ENCODE results near the gene TFEB.

The TFEB gene

GRCh38 chr6:41740366-41741162, 5.2 kb upstream of the TFEB start:
- in situ Hi-C loops (cut with MboI; ENCODE audit: low sequenced_read_pairs): no loop called here

GRCh38 chr6:41739041-41739440, 3.6 kb upstream of the TFEB start:
- in situ Hi-C loops (cut with MboI; ENCODE audit: low sequenced_read_pairs): no loop called here

GRCh38 chr6:41737591-41738130, 2.3 kb upstream of the TFEB start:
- in situ Hi-C loops (cut with MboI; ENCODE audit: low sequenced_read_pairs): no loop called here

GRCh38 chr6:41736800-41737555, 1.6 kb upstream of the TFEB start:
- in situ Hi-C loops (cut with MboI; ENCODE audit: low sequenced_read_pairs): no loop called here

- in situ Hi-C loops (cut with MboI; ENCODE audit: low sequenced_read_pairs): no loop called here
Measured at GRCh38 chr6:41736186-41736733, 852 bp upstream of the TFEB start.

- in situ Hi-C loops (cut with MboI; ENCODE audit: low sequenced_read_pairs): no loop called here
Measured at GRCh38 chr6:41734666-41735426, 562 bp downstream of the TFEB start.

GRCh38 chr6:41733707-41734665, 1.4 kb downstream of the TFEB start:
- in situ Hi-C loops (cut with MboI; ENCODE audit: low sequenced_read_pairs): no loop called here

GRCh38 chr6:41733360-41733706, 2.1 kb downstream of the TFEB start:
- in situ Hi-C loops (cut with MboI; ENCODE audit: low sequenced_read_pairs): no loop called here

- in situ Hi-C loops (cut with MboI; ENCODE audit: low sequenced_read_pairs): no loop called here
Measured at GRCh38 chr6:41732591-41733359, 2.6 kb downstream of the TFEB start.

- in situ Hi-C loops (cut with MboI; ENCODE audit: low sequenced_read_pairs): no loop called here
Measured at GRCh38 chr6:41732149-41732548, 3.3 kb downstream of the TFEB start.

GRCh38 chr6:41731561-41732086, 3.8 kb downstream of the TFEB start:
- in situ Hi-C loops (cut with MboI; ENCODE audit: low sequenced_read_pairs): no loop called here

- in situ Hi-C loops (cut with MboI; ENCODE audit: low sequenced_read_pairs): no loop called here
Measured at GRCh38 chr6:41730531-41731436, 4.6 kb downstream of the TFEB start.

GRCh38 chr6:41729624-41730023, 5.8 kb downstream of the TFEB start:
- in situ Hi-C loops (cut with MboI; ENCODE audit: low sequenced_read_pairs): no loop called here

- in situ Hi-C loops (cut with MboI; ENCODE audit: low sequenced_read_pairs): no loop called here
Measured at GRCh38 chr6:41728954-41729353, 6.5 kb downstream of the TFEB start.

GRCh38 chr6:41728073-41728936, 7.1 kb downstream of the TFEB start:
- in situ Hi-C loops (cut with MboI; ENCODE audit: low sequenced_read_pairs): no loop called here

GRCh38 chr6:41727705-41728072, 7.7 kb downstream of the TFEB start:
- in situ Hi-C loops (cut with MboI; ENCODE audit: low sequenced_read_pairs): no loop called here

GRCh38 chr6:41726876-41727275, 8.5 kb downstream of the TFEB start:
- in situ Hi-C loops (cut with MboI; ENCODE audit: low sequenced_read_pairs): no loop called here
